ENCODE results near the gene MAGI2. TPM values are rescaled to one million over a fixed set of nuclear protein-coding genes. Genes with fewer than 3 reads are reported as not detected.

MAGI2 gene
- total RNA-seq, 1 experiment from 2014 or later = 14.3 TPM

- Mint-ChIP-seq H3K9me3 (no peaks in the 10 kb centered on the region), H3K4me1 (peaks cover 21 to 24% of the 10 kb centered on the region in 2 experiments), H3K36me3 (ENCODE audit: insufficient read depth in 1 of 3, low read depth in 3 of 3) (peaks cover 0 to 9% (median 4%) of the 10 kb centered on the region in 3 experiments; a peak in 6 of 7 replicates), H3K27ac (no peak overlapping the region), H3K27me3 (ENCODE audit: low read depth) (no peaks in the 10 kb centered on the region), H3K4me3 (no peak overlapping the region)
- Histone ChIP-seq H3K9ac (ENCODE audit: extremely low read depth, insufficient read length, low read length) (no peak overlapping the region), H3K27me3 (ENCODE audit: insufficient read depth, low read length) (no peaks in the 10 kb centered on the region), H2AFZ (ENCODE audit: low read length) (no peak overlapping the region), H3K14ac (ENCODE audit: insufficient read depth, low read length) (no peak overlapping the region), H3K4me2 (ENCODE audit: insufficient read depth, insufficient read length, low read length) (no peak overlapping the region), H3K27ac (ENCODE audit: insufficient read length, low read depth, low read length) (no peak overlapping the region), H3K79me2 (ENCODE audit: insufficient read depth, low read length) (no peaks in the 10 kb centered on the region), H4K20me1 (ENCODE audit: control insufficient read depth, insufficient read depth, insufficient read length) (no peaks in the 10 kb centered on the region), H3K9me3 (ENCODE audit: control insufficient read depth, low read depth, low read length) (no peaks in the 10 kb centered on the region), H3K23me2 (ENCODE audit: insufficient read length, low read depth, low read length, poor library complexity, severe bottlenecking) (no peaks in the 10 kb centered on the region), H3K56ac (ENCODE audit: insufficient read length, low read depth, low read length) (no peak overlapping the region), H4K8ac (replicated peaks; ENCODE audit: insufficient read length, low read depth, low read length) (no peak overlapping the region), H3K4me1 (ENCODE audit: insufficient read depth, low read length) (peaks cover 4% of the 10 kb centered on the region), H2BK20ac (ENCODE audit: low read depth, low read length, poor library complexity, severe bottlenecking) (no peak overlapping the region), H4K5ac (ENCODE audit: insufficient read length, low read depth, low read length) (no peak overlapping the region), H3K18ac (ENCODE audit: insufficient read length, low read depth, low read length) (no peak overlapping the region), H2BK15ac (ENCODE audit: low read depth, low read length) (no peak overlapping the region), H2AK5ac (ENCODE audit: insufficient read length, low read length) (no peak overlapping the region), H3K4ac (ENCODE audit: low read depth, low read length) (no peak overlapping the region), H2BK5ac (ENCODE audit: insufficient read length, low read length) (no peak overlapping the region), H2BK12ac (ENCODE audit: insufficient read length, low read depth, low read length) (no peak overlapping the region), H3T11ph (ENCODE audit: low read length) (no peak overlapping the region), H3K23ac (ENCODE audit: insufficient read length, low read depth, low read length) (no peak overlapping the region), H4K91ac (ENCODE audit: insufficient read length, low read depth, low read length) (no peak overlapping the region), H2BK120ac (ENCODE audit: low read depth, low read length, poor library complexity, severe bottlenecking) (no peak overlapping the region), H3K79me1 (ENCODE audit: insufficient read depth, low read depth, low read length, poor library complexity, severe bottlenecking) (no peaks in the 10 kb centered on the region)
- no peak for DNase-seq
- TF ChIP-seq, protein P1, sequence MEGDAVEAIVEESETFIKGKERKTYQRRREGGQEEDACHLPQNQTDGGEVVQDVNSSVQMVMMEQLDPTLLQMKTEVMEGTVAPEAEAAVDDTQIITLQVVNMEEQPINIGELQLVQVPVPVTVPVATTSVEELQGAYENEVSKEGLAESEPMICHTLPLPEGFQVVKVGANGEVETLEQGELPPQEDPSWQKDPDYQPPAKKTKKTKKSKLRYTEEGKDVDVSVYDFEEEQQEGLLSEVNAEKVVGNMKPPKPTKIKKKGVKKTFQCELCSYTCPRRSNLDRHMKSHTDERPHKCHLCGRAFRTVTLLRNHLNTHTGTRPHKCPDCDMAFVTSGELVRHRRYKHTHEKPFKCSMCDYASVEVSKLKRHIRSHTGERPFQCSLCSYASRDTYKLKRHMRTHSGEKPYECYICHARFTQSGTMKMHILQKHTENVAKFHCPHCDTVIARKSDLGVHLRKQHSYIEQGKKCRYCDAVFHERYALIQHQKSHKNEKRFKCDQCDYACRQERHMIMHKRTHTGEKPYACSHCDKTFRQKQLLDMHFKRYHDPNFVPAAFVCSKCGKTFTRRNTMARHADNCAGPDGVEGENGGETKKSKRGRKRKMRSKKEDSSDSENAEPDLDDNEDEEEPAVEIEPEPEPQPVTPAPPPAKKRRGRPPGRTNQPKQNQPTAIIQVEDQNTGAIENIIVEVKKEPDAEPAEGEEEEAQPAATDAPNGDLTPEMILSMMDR (conservative IDR thresholded peaks at IDR 0.05) = no peak
- WGBS (ENCODE audit: extremely low coverage, insufficient read length, low lambda C conversion rate) = no CpG with 5 or more reads among the region's 2 CpGs
Measured at GRCh38 chr7:78501064-78501463, 952.4 kb downstream of the MAGI2 start.
